K562 (cell line): ENCODE results near the gene KAT6B. TPM values are rescaled to one million over a fixed set of nuclear protein-coding genes. Genes with fewer than 3 reads are reported as not detected.

ENCODE experiments used
- ATAC-seq: fragments of 200-7000 bp; cut with Tn5 transposase; 3 replicates; pipeline ENCODE4 v1.9.1; 2020; ENCODE audit warnings: moderate library complexity
- BruUV-seq: library from RNA; stranded (reverse); fragments of 400-500 nt; replicated peaks from 2 replicates; lab custom pipeline; 2021; lab: Mats Ljungman, UMichigan
- CTCF ChIA-PET: fragments of 300-600 bp; formaldehyde crosslinking; extraction: SDS; loops from one replicate; lab custom pipeline; 2021; ENCODE audit warnings: low intra/inter-chr PET ratio; lab: Yijun Ruan, JAX
- POLR2A ChIA-PET: fragments of 300-600, 350-650 bp; sonication (Branson Sonifier 250); formaldehyde crosslinking; extraction: SDS; loops from one replicate; lab custom pipeline; 2021; ENCODE audit warnings: antibody characterized with exemption, inconsistent platforms; lab: Yijun Ruan, JAX
- DNase-seq, 4 experiments: peaks; one replicate each; pipeline versions ENCODE4 v3.0.0 to v3.0.0-alpha.2; 2011 to 2018; ENCODE audit warnings: low spot score in 3 of 4, mixed read lengths in 3 of 4; ENCODE audit errors: extremely low read depth in 1 of 4
- FAIRE-seq: peaks from 2 replicates; lab custom pipeline; 2011; peaks lifted over from hg19 to GRCh38; lab: Jason Lieb, UNC
- H2AFZ ChIP-seq: 2 replicates; pipeline ENCODE4 v1.6.0; 2011; ENCODE audit warnings: low read depth, low read length, control low read depth, inconsistent platforms
- H3K27ac ChIP-seq: fragments of 200-600 bp; 3 replicates; pipeline ENCODE4 v1.8.0; 2011; ENCODE audit warnings: low read depth, mild to moderate bottlenecking, control low read depth, inconsistent platforms, low read length, moderate library complexity, mixed read lengths; ENCODE audit errors: extremely low read depth
- H3K27me3 ChIP-seq, 2 experiments: fragments of 300-600 bp in 1 of 2; 2 replicates in 1 of 2; 3 replicates in 1 of 2; pipeline versions ENCODE4 v1.6.0 to v1.8.0; 2011; ENCODE audit warnings: inconsistent platforms in 2 of 2, low read length in 2 of 2, mild to moderate bottlenecking in 1 of 2, mixed read lengths in 1 of 2, moderate library complexity in 1 of 2; ENCODE audit not compliant: control insufficient read depth in 2 of 2, insufficient read depth in 2 of 2
- H3K36me3 ChIP-seq: fragments of 300-600 bp; 3 replicates; pipeline ENCODE4 v1.8.0; 2011; ENCODE audit warnings: mild to moderate bottlenecking, low read length, inconsistent platforms; ENCODE audit not compliant: control insufficient read depth, insufficient read depth
- H3K4me1 ChIP-seq, 2 experiments: fragments of 200-600 bp in 1 of 2; replicated peaks in 1 of 2; 2 replicates in 1 of 2; 3 replicates in 1 of 2; pipeline versions ENCODE4 v1.5.1 to v1.8.0; 2011; ENCODE audit warnings: inconsistent platforms in 2 of 2, low read length in 2 of 2, mild to moderate bottlenecking in 1 of 2, mixed read lengths in 1 of 2, moderate library complexity in 1 of 2; ENCODE audit not compliant: control insufficient read depth in 2 of 2, insufficient read depth in 2 of 2
- H3K4me2 ChIP-seq: 2 replicates; pipeline ENCODE4 v1.6.1; 2011; ENCODE audit warnings: low read length, control low read depth, inconsistent platforms, mixed read lengths; ENCODE audit not compliant: insufficient read depth
- H3K4me3 ChIP-seq: fragments of 200-600 bp; sonication (generic), shearing (Covaris generic); 2 replicates; pipeline ENCODE4 v1.5.1; 2016; ENCODE audit warnings: control low read depth, inconsistent platforms
- H3K79me2 ChIP-seq: fragments of 200-600 bp; 3 replicates; pipeline ENCODE4 v1.8.0; 2011; ENCODE audit warnings: low read length, inconsistent platforms; ENCODE audit not compliant: control insufficient read depth, insufficient read depth
- H3K9ac ChIP-seq, 2 experiments: 2 replicates each; pipeline versions ENCODE4 v1.6.0 to v1.6.1; 2011; ENCODE audit warnings: low read depth in 2 of 2, low read length in 2 of 2, control low read depth in 1 of 2, inconsistent platforms in 1 of 2, mild to moderate bottlenecking in 1 of 2, mixed read lengths in 1 of 2; ENCODE audit not compliant: insufficient read depth in 1 of 2
- H3K9me1 ChIP-seq: one replicate; pipeline ENCODE4 v1.6.0; 2011; ENCODE audit warnings: inconsistent platforms, mild to moderate bottlenecking, low read length, moderate library complexity; ENCODE audit not compliant: control insufficient read depth, insufficient read depth
- H3K9me3 ChIP-seq: replicated peaks from 2 replicates; pipeline ENCODE4 v1.5.1; 2011; ENCODE audit warnings: low read depth, low read length, inconsistent platforms; ENCODE audit not compliant: control insufficient read depth, insufficient read depth
- H4K20me1 ChIP-seq: replicated peaks from 2 replicates; pipeline ENCODE4 v1.6.1; 2011; ENCODE audit warnings: low read length, inconsistent platforms, mixed read lengths; ENCODE audit not compliant: control insufficient read depth, insufficient read depth
- BACH1 ChIP-seq: fragments of 200-800 bp; sonication (Bioruptor generic); IDR thresholded peaks from 2 replicates; pipeline ENCODE4 v1.6.1; 2016; ENCODE audit warnings: missing genetic modification characterization, missing compliant biosample characterization
- FOXJ3 ChIP-seq: sonication (generic); formaldehyde crosslinking; IDR thresholded peaks from 2 replicates; pipeline ENCODE4 v1.4.0; 2020; ENCODE audit warnings: mild to moderate bottlenecking, missing genetic modification reagents
- ZBTB40 ChIP-seq, 2 experiments: fragments of 450-650 bp in 1 of 2; sonication (generic) in 1 of 2; formaldehyde crosslinking in 1 of 2; IDR thresholded peaks; 2 replicates each; pipeline versions ENCODE4 v1.7.1 to v1.9.0; 2016 to 2022; ENCODE audit warnings: inconsistent platforms in 1 of 2, mild to moderate bottlenecking in 1 of 2, missing genetic modification reagents in 1 of 2
- WGBS: fragments of 100-300 bp; shearing (Covaris generic); methylation state at CpG from one replicate; pipeline ENCODE4 v1.1.6; 2016; ENCODE audit warnings: low coverage, mixed read lengths; ENCODE audit not compliant: insufficient coverage; ENCODE audit errors: missing lambda C conversion rate; 5-methylcytosine and 5-hydroxymethylcytosine counted together
- in situ Hi-C: fragments of 300-500 bp; cut with MboI; formaldehyde crosslinking; loops from 4 replicates; pipeline ENCODE4 v1.15.0; 2018; ENCODE audit warnings: inconsistent platforms, mixed read lengths
- intact Hi-C: fragments of 100-400 bp; cut with micrococcal nuclease; formaldehyde crosslinking; loops from 2 replicates; pipeline ENCODE4 v1.14.2; 2022
- polyA plus RNA-seq, 8 experiments: library from polyadenylated mRNA; depleted of rRNA in 4 of 8; stranded (reverse) in 5 of 8; unstranded in 3 of 8; fragments of >200 nt; fragmentation: Nextera tagmentation in 2 of 8; fragmentation: Illumina TruSeq in 1 of 8; extraction: Ambion mirVana in 2 of 8; extraction: Trizol in 1 of 8; gene quantifications; 2 replicates each; pipeline versions ENCODE4 v1.2.1 to v1.2.3, GENCODE V29; 2011 to 2014; ENCODE audit warnings: inconsistent platforms in 1 of 8, missing spikeins in 1 of 8
- total RNA-seq, 7 experiments: library from RNA; depleted of rRNA in 6 of 7; stranded (reverse); fragments of >200 nt in 6 of 7; fragmentation: Illumina TruSeq in 2 of 7; extraction: Trizol in 2 of 7; gene quantifications; 2 replicates each; pipeline versions ENCODE4 v1.2.1 to v1.2.3, GENCODE V29; 2011 to 2021; ENCODE audit warnings: low replicate concordance in 1 of 7

Gene KAT6B
- total and polyA plus RNA-seq, 9 of the 15 experiments (the other 6 are each of a cell fraction or from before 2014, with no cell fraction given), result 1.4 to 9.2 (median 6.8) TPM

GRCh38 chr10:74988832-74989561, 162.6 kb downstream of the KAT6B start:
- ATAC-seq, result no peak
- no peaks in the 10 kb centered on the region for H3K9me3 ChIP-seq
- H3K4me3 ChIP-seq, result no peak overlapping the region
- WGBS, result 50% methylated on average over 5 of the region's 5 CpGs
- no peak overlapping the region for H3K9ac ChIP-seq
- no peak overlapping the region for H2AFZ ChIP-seq
- no peak overlapping the region for H3K27ac ChIP-seq
- no peak for FAIRE-seq
- TF ChIP-seq BACH1 (tag) (no peak), FOXJ3 (CRISPR knock-in tag) (no peak), ZBTB40 (IDR thresholded peaks at IDR 0.05) (peak; percentile 62), ZBTB40 (CRISPR knock-in tag; IDR thresholded peaks at IDR 0.05) (no peak)
- in situ Hi-C loops, result no loop called here
- H3K27me3 ChIP-seq, result no peaks in the 10 kb centered on the region
- DNase-seq, result no peak
- BruUV-seq, result no TSS peak
- H3K4me2 ChIP-seq, result no peak overlapping the region
- no peaks in the 10 kb centered on the region for H3K36me3 ChIP-seq
- H4K20me1 ChIP-seq, result no peaks in the 10 kb centered on the region
- POLR2A ChIA-PET, result interaction anchor here (0.7 to 1.2 kb wide), 2 partner anchors 10 to 13 kb away, joined by 3 to 6 read pairs; no protein-coding TSS in a partner anchor
- no peaks in the 10 kb centered on the region for H3K9me1 ChIP-seq
- CTCF ChIA-PET, result no interaction called here
- H3K79me2 ChIP-seq, result no peaks in the 10 kb centered on the region
- intact Hi-C loops, result no loop called here
- H3K4me1 ChIP-seq, result no peaks in the 10 kb centered on the region
